ENCODE data around the gene GOLGA6B. TPM values are rescaled to one million over a fixed set of nuclear protein-coding genes. Genes with fewer than 3 reads are reported as not detected.
A peak's percentile ranks its signal among the peaks of the same experiment; 100 is the strongest.
"Not testable (repeated sequence)": the region's sequence is repeated elsewhere in the genome, so short reads cannot be mapped to it uniquely, and the experiment has no call there.

The GOLGA6B gene
- total RNA-seq = not detected

- H3K4me1 Mint-ChIP-seq, H3K4me3 Mint-ChIP-seq, H3K36me3 Mint-ChIP-seq, DNase-seq, H3K27me3 Mint-ChIP-seq, H3K27ac Mint-ChIP-seq, H3K9me3 Mint-ChIP-seq: not testable (repeated sequence)
These were observed at the start of gene GOLGA6B for GRCh38 chr15:72654397-72654796. GOLGA6B (plus strand) TSS chr15:72654697; CDS start chr15:72654738, 41 bp downstream.

GRCh38 chr15:72604794-72605193 lies 49.7 kb upstream of the GOLGA6B start:
- H3K4me3 Mint-ChIP-seq = no peak overlapping the region
- no peak for DNase-seq
- H3K9me3 Mint-ChIP-seq = no peaks in the 10 kb centered on the region
- H3K27ac Mint-ChIP-seq = no peak overlapping the region
- H3K4me1 Mint-ChIP-seq = no peaks in the 10 kb centered on the region
- H3K36me3 Mint-ChIP-seq = peaks cover 2% of the 10 kb centered on the region
- no peaks in the 10 kb centered on the region for H3K27me3 Mint-ChIP-seq

GRCh38 chr15:72608084-72608483 lies 46.4 kb upstream of the GOLGA6B start:
- not testable (repeated sequence) for H3K36me3 Mint-ChIP-seq, H3K27ac Mint-ChIP-seq, H3K4me1 Mint-ChIP-seq, H3K4me3 Mint-ChIP-seq, H3K27me3 Mint-ChIP-seq, H3K9me3 Mint-ChIP-seq, DNase-seq

- Mint-ChIP-seq H3K4me1 (no peaks in the 10 kb centered on the region), H3K4me3 (no peak overlapping the region), H3K36me3 (peaks cover 2% of the 10 kb centered on the region), H3K27ac (no peak overlapping the region), H3K27me3 (no peaks in the 10 kb centered on the region), H3K9me3 (no peaks in the 10 kb centered on the region)
- no peak for DNase-seq
These were observed 44.6 kb upstream of the GOLGA6B start for GRCh38 chr15:72609862-72610261.

- DNase-seq, H3K36me3 Mint-ChIP-seq, H3K27ac Mint-ChIP-seq, H3K9me3 Mint-ChIP-seq, H3K27me3 Mint-ChIP-seq, H3K4me3 Mint-ChIP-seq: not testable (repeated sequence)
- peaks cover 12% of the 10 kb centered on the region for H3K4me1 Mint-ChIP-seq
These were observed 42.2 kb upstream of the GOLGA6B start for GRCh38 chr15:72612324-72612723.

- H3K27me3 Mint-ChIP-seq = no peaks in the 10 kb centered on the region
- H3K27ac Mint-ChIP-seq = no peak overlapping the region
- no peaks in the 10 kb centered on the region for H3K9me3 Mint-ChIP-seq
- DNase-seq = no peak
- H3K4me3 Mint-ChIP-seq = no peak overlapping the region
- H3K36me3 Mint-ChIP-seq = no peaks in the 10 kb centered on the region
- H3K4me1 Mint-ChIP-seq = peaks cover 12% of the 10 kb centered on the region
These were observed 39.5 kb upstream of the GOLGA6B start for GRCh38 chr15:72614810-72615532.

GRCh38 chr15:72615533-72616233 lies 38.8 kb upstream of the GOLGA6B start:
- H3K36me3 Mint-ChIP-seq, H3K27me3 Mint-ChIP-seq, H3K9me3 Mint-ChIP-seq, H3K4me3 Mint-ChIP-seq, H3K27ac Mint-ChIP-seq: not testable (repeated sequence)
- DNase-seq = peak; percentile 26
- peaks cover 12% of the 10 kb centered on the region for H3K4me1 Mint-ChIP-seq

- peaks cover 12% of the 10 kb centered on the region for H3K4me1 Mint-ChIP-seq
These were observed 37.8 kb upstream of the GOLGA6B start for GRCh38 chr15:72616491-72617210.

GRCh38 chr15:72623854-72624253 lies 30.6 kb upstream of the GOLGA6B start:
- not testable (repeated sequence) for H3K9me3 Mint-ChIP-seq, H3K4me1 Mint-ChIP-seq, DNase-seq, H3K4me3 Mint-ChIP-seq, H3K27me3 Mint-ChIP-seq, H3K36me3 Mint-ChIP-seq, H3K27ac Mint-ChIP-seq

More at GRCh38 chr15:72616491-72617210, 37.8 kb upstream of the GOLGA6B start:
- H3K36me3 Mint-ChIP-seq = no peaks in the 10 kb centered on the region
- H3K27me3 Mint-ChIP-seq = no peaks in the 10 kb centered on the region
- no peak overlapping the region for H3K27ac Mint-ChIP-seq
- H3K9me3 Mint-ChIP-seq = no peaks in the 10 kb centered on the region
- no peak overlapping the region for H3K4me3 Mint-ChIP-seq
- no peak for DNase-seq

GRCh38 chr15:72626153-72626552 lies 28.3 kb upstream of the GOLGA6B start:
- not testable (repeated sequence) for H3K4me3 Mint-ChIP-seq, H3K36me3 Mint-ChIP-seq, H3K27ac Mint-ChIP-seq, H3K4me1 Mint-ChIP-seq, DNase-seq, H3K9me3 Mint-ChIP-seq, H3K27me3 Mint-ChIP-seq

- not testable (repeated sequence) for H3K4me3 Mint-ChIP-seq, H3K27ac Mint-ChIP-seq, H3K27me3 Mint-ChIP-seq, H3K4me1 Mint-ChIP-seq, H3K9me3 Mint-ChIP-seq, H3K36me3 Mint-ChIP-seq
- DNase-seq = peak; percentile 16
These were observed 26.0 kb upstream of the GOLGA6B start for GRCh38 chr15:72628249-72629067.

GRCh38 chr15:72629068-72629570 lies 25.4 kb upstream of the GOLGA6B start:
- DNase-seq, H3K36me3 Mint-ChIP-seq, H3K4me1 Mint-ChIP-seq, H3K9me3 Mint-ChIP-seq, H3K27ac Mint-ChIP-seq, H3K4me3 Mint-ChIP-seq, H3K27me3 Mint-ChIP-seq: not testable (repeated sequence)

GRCh38 chr15:72636519-72637282 lies 17.8 kb upstream of the GOLGA6B start:
- not testable (repeated sequence) for H3K4me1 Mint-ChIP-seq, H3K27ac Mint-ChIP-seq, H3K9me3 Mint-ChIP-seq, H3K27me3 Mint-ChIP-seq, H3K36me3 Mint-ChIP-seq
- peak overlapping the region; percentile 45 for H3K4me3 Mint-ChIP-seq
- DNase-seq = peak; percentile 79

- not testable (repeated sequence) for H3K36me3 Mint-ChIP-seq, H3K9me3 Mint-ChIP-seq, H3K27ac Mint-ChIP-seq, H3K4me3 Mint-ChIP-seq, DNase-seq, H3K27me3 Mint-ChIP-seq, H3K4me1 Mint-ChIP-seq
These were observed 14.6 kb upstream of the GOLGA6B start for GRCh38 chr15:72639759-72640483.

Measured in activated naive CD8-positive, alpha-beta T cell treated with anti-CD3 and anti-CD28 coated beads for 36 hours (primary cell).